ENCODE results near the gene TAS2R30.

DNA sequence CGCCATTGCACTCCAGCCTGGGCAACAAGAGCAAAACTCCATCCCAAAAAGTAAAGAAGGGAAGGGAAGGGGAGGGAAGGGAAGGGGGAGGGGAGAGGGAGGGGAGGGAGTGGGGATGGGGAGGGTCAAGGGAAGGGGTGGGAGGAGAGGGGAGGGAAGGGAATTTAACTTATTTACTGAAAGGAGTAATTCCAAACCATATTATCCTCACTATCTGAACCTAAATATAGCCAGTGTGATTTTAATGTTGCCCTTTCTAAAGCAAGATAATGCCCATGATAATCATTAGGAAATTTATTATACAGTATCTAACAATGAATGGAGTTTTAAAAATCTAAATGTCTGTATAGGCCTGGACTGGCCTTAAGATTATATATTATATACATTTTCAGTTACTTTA is 43.8 kb upstream of the TAS2R30 start:
- no peak for TF ChIP-seq POLR2AphosphoS5 (IDR thresholded peaks at IDR 0.05; ENCODE audit: borderline replicate concordance, low read depth, low read length)
- no peak for TF ChIP-seq EZH2 (IDR thresholded peaks at IDR 0.05)
- TF ChIP-seq FOXP2 (optimal IDR thresholded peaks at IDR 0.05; ENCODE audit: control extremely low read depth, extremely low read length, insufficient read depth) = no peak
